Gastroesophageal sphincter (tissue), 4 donors: ENCODE results near the gene XYLT1. TPM values are rescaled to one million over a fixed set of nuclear protein-coding genes. Genes with fewer than 3 reads are reported as not detected.

Source experiments
- ATAC-seq: fragments of 150-250 bp; one replicate; pipeline ENCODE4 v1.9.1; 2016; ENCODE audit warnings: mild to moderate bottlenecking, moderate library complexity
- H3K27ac ChIP-seq, 4 donors: fragments of 200-600 bp; sonication (generic) in 3 of 4; 1 replicate in 3 of 4; 2 replicates in 1 of 4; pipeline ENCODE4 v1.5.1; 2016 to 2019
- H3K27me3 ChIP-seq: fragments of 200-600 bp; sonication (generic); one replicate; pipeline ENCODE4 v1.5.1; 2019
- H3K36me3 ChIP-seq, 2 donors: fragments of 200-600 bp; sonication (generic); one replicate each; pipeline ENCODE4 v1.5.1; 2019; ENCODE audit warnings: control low read depth in 1 of 2
- H3K4me1 ChIP-seq, 3 donors: fragments of 200-600 bp; sonication (generic); 1 replicate in 2 of 3; 2 replicates in 1 of 3; pipeline ENCODE4 v1.5.1; 2016 to 2019; ENCODE audit warnings: control low read depth in 2 of 3
- H3K4me3 ChIP-seq, 2 donors: fragments of 200-600 bp; sonication (generic); one replicate each; pipeline ENCODE4 v1.5.1; 2019; ENCODE audit warnings: mild to moderate bottlenecking in 1 of 2, moderate library complexity in 1 of 2
- H3K9me3 ChIP-seq, 3 donors: fragments of 200-600 bp; sonication (generic); one replicate each; pipeline ENCODE4 v1.5.1; 2017 to 2019; ENCODE audit warnings: control low read depth in 2 of 3
- CTCF ChIP-seq, 4 experiments: fragments of 200-600 bp in 2 of 4; fragments of 450-650 bp in 2 of 4; sonication (generic) in 1 of 4; IDR thresholded peaks; one replicate each; pipeline ENCODE4 v1.5.1; 2017 to 2019; ENCODE audit warnings: antibody characterized with exemption in 4 of 4, mild to moderate bottlenecking in 2 of 4, moderate library complexity in 2 of 4
- EP300 ChIP-seq: sonication (generic); formaldehyde crosslinking; IDR thresholded peaks from one replicate; pipeline ENCODE4 v1.6.1; 2017; ENCODE audit warnings: antibody characterized with exemption, mild to moderate bottlenecking
- POLR2A ChIP-seq, 2 donors: fragments of 450-650 bp; IDR thresholded peaks; one replicate each; pipeline ENCODE4 v1.6.1; 2017; ENCODE audit warnings: antibody characterized with exemption in 2 of 2, mild to moderate bottlenecking in 2 of 2, moderate library complexity in 1 of 2
- POLR2AphosphoS5 ChIP-seq: sonication (generic); formaldehyde crosslinking; IDR thresholded peaks from one replicate; pipeline ENCODE4 v1.6.1; 2017; ENCODE audit warnings: antibody characterized with exemption
- WGBS, 2 donors: methylation state at CpG; one replicate each; pipeline ENCODE4 v1.1.5; 2018; ENCODE audit warnings: low coverage in 1 of 2; 5-methylcytosine and 5-hydroxymethylcytosine counted together
- total RNA-seq, 4 donors: library from RNA; depleted of rRNA; stranded (reverse); fragments of >200 nt; gene quantifications; one replicate each; pipeline ENCODE4 v1.1.0, GENCODE V29; 2016

XYLT1 gene
- total RNA-seq, 4 donors from 2014 or later, result 19.1 to 51.6 (median 23.7) TPM

- ATAC-seq, result no peak
- Histone ChIP-seq H3K4me3 (no peak overlapping the region), H3K27me3 (no peaks in the 10 kb centered on the region), H3K9me3 (no peaks in the 10 kb centered on the region), H3K4me1 (peaks cover 0 to 31% (median 8%) of the 10 kb centered on the region in 3 donors), H3K27ac (no peak overlapping the region), H3K36me3 (no peaks in the 10 kb centered on the region)
- 87 to 91% methylated on average over 6 to 7 of the region's 9 CpGs for WGBS, 2 donors
- TF ChIP-seq CTCF (IDR thresholded peaks at IDR 0.05) (no peak), POLR2A (IDR thresholded peaks at IDR 0.05) (no peak), POLR2AphosphoS5 (no peak), EP300 (no peak)
These were observed 195.4 kb downstream of the XYLT1 start for GRCh38 chr16:17275076-17276009.

DNA sequence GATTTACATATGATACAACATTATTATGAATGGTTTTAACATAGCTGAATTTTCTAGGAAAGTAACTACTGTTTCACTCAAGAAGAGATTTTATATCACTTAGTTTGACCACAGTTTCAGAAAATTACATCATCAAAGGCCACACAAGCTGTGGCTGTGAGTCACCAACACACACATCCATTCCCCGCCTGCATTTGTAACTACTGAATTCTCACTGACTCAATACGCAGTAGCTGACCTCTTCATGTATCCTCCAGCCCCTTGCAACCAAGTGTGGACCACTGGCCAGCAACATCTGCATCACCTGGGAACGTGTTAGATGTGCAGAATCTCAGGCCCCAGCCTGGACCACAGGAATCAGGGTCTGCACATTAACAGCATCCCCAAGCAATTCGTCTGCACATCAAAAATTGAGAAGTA is 197.6 kb downstream of the XYLT1 start:
- Histone ChIP-seq H3K4me1 (peaks cover 0 to 43% (median 12%) of the 10 kb centered on the region in 3 donors), H3K9me3 (no peaks in the 10 kb centered on the region), H3K27me3 (no peaks in the 10 kb centered on the region), H3K4me3 (no peak overlapping the region), H3K27ac (peak overlapping the region in 2 of 4 donors; percentile 35 to 48), H3K36me3 (no peaks in the 10 kb centered on the region)
- TF ChIP-seq POLR2AphosphoS5 (peak; percentile 38), EP300 (no peak)
- WGBS, 2 donors, result 46 to 57% methylated on average over 1 to 4 of the region's 4 CpGs
- peak; percentile 49 for ATAC-seq

GRCh38 chr16:17272716-17273115 is 198.0 kb downstream of the XYLT1 start:
- Histone ChIP-seq H3K27ac (peak overlapping the region in 2 of 4 donors; percentile 35 to 48), H3K9me3 (no peaks in the 10 kb centered on the region), H3K27me3 (no peaks in the 10 kb centered on the region), H3K36me3 (no peaks in the 10 kb centered on the region), H3K4me3 (no peak overlapping the region), H3K4me1 (peaks cover 0 to 41% (median 12%) of the 10 kb centered on the region in 3 donors)
- no peak for ATAC-seq
- TF ChIP-seq CTCF (IDR thresholded peaks at IDR 0.05), result no peak
- no peak for TF ChIP-seq EP300
- TF ChIP-seq POLR2A (IDR thresholded peaks at IDR 0.05), result no peak
- no peak for TF ChIP-seq POLR2AphosphoS5
- 57 to 74% methylated on average over 3 to 6 of the region's 10 CpGs for WGBS, 2 donors

- no peak for ATAC-seq
- 89 to 92% methylated on average over 2 of the region's 4 CpGs for WGBS, 2 donors
- Histone ChIP-seq H3K4me1 (peaks cover 0 to 41% (median 12%) of the 10 kb centered on the region in 3 donors), H3K36me3 (no peaks in the 10 kb centered on the region), H3K27me3 (no peaks in the 10 kb centered on the region), H3K9me3 (no peaks in the 10 kb centered on the region), H3K27ac (peak overlapping the region in 3 of 4 donors; percentile 59 to 79 (median 61)), H3K4me3 (no peak overlapping the region)
- TF ChIP-seq EP300 (no peak), POLR2AphosphoS5 (no peak), POLR2A (IDR thresholded peaks at IDR 0.05) (no peak), CTCF (IDR thresholded peaks at IDR 0.05) (no peak)
These were observed 199.1 kb downstream of the XYLT1 start for GRCh38 chr16:17271687-17272086.

DNA sequence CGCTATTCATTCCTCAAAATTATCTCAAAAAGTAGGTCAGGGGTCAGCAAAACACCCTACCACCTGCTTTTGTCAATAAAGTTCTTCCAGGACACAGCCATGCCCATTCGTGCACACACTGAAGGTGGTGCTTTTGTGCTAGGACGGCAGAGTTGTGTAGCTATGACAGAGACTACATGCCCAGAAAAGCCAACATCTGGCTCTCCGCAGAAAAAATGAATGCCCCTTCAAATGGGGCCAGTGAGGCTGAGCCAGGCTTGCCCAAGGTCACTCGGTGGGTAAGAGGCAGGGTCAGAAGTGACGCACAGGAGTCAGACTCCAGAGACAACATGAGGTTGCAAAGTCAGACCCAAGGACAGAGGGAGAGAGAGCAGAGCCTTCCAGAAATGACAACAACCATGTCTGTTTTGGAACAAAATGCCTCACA is 200.1 kb downstream of the XYLT1 start:
- no peaks in the 10 kb centered on the region for H3K9me3 ChIP-seq
- H3K27me3 ChIP-seq, result no peaks in the 10 kb centered on the region
- peak overlapping the region in 3 of 4 donors; percentile 59 to 79 (median 61) for H3K27ac ChIP-seq
- WGBS, 2 donors, result 54 to 68% methylated on average over 2 to 5 of the region's 6 CpGs
- H3K4me3 ChIP-seq, result no peak overlapping the region
- peaks cover 0 to 41% (median 12%) of the 10 kb centered on the region in 3 donors for H3K4me1 ChIP-seq
- no peaks in the 10 kb centered on the region for H3K36me3 ChIP-seq
- TF ChIP-seq POLR2A (IDR thresholded peaks at IDR 0.05) (no peak), POLR2AphosphoS5 (no peak), CTCF (IDR thresholded peaks at IDR 0.05) (no peak), EP300 (no peak)
- no peak for ATAC-seq
